IMR-90 (cell line): ENCODE data around the gene SLC25A25. TPM values are rescaled to one million over a fixed set of nuclear protein-coding genes. Genes with fewer than 3 reads are reported as not detected.

Source experiments
- ATAC-seq: fragments of 200-7000 bp; cut with Tn5 transposase; 2 replicates; pipeline ENCODE4 v1.9.1; 2020; ENCODE audit warnings: low read depth, mild to moderate bottlenecking, moderate library complexity
- BruUV-seq: library from RNA; stranded (reverse); fragments of 400-500 nt; replicated peaks from 2 replicates; lab custom pipeline; 2021; lab: Mats Ljungman, UMichigan
- CTCF ChIA-PET: fragments of 300-600 bp; formaldehyde crosslinking; extraction: SDS; loops from one replicate; lab custom pipeline; 2021; ENCODE audit warnings: antibody characterized with exemption; lab: Yijun Ruan, JAX
- POLR2A ChIA-PET: fragments of 300-600 bp; sonication (Branson Sonifier 250); formaldehyde crosslinking; loops from one replicate; lab custom pipeline; 2022; ENCODE audit warnings: antibody characterized with exemption; ENCODE audit not compliant: unreplicated experiment; lab: Charles Lee
- DNase-seq: peaks from one replicate; pipeline ENCODE4 v3.0.0; 2013
- H2AFZ ChIP-seq: replicated peaks from 2 replicates; pipeline ENCODE3; 2013; ENCODE audit warnings: low read length, mild to moderate bottlenecking; ENCODE audit not compliant: poor library complexity
- H2AK5ac ChIP-seq: 2 replicates; pipeline ENCODE4 v1.6.1; 2013; ENCODE audit warnings: low read depth, low read length, inconsistent platforms
- H2AK9ac ChIP-seq: replicated peaks from 2 replicates; pipeline ENCODE3; 2013; ENCODE audit warnings: mild to moderate bottlenecking, low read depth, low read length, moderate library complexity; ENCODE audit not compliant: poor library complexity
- H2BK120ac ChIP-seq: 2 replicates; pipeline ENCODE4 v1.6.1; 2013; ENCODE audit warnings: low read depth, low read length, inconsistent platforms
- H2BK15ac ChIP-seq: 3 replicates; pipeline ENCODE4 v1.6.1; 2013; ENCODE audit warnings: low read depth, low read length, inconsistent platforms
- H2BK20ac ChIP-seq: 2 replicates; pipeline ENCODE4 v1.6.1; 2013; ENCODE audit warnings: low read depth, mild to moderate bottlenecking, inconsistent platforms, low read length, moderate library complexity
- H2BK5ac ChIP-seq: 2 replicates; pipeline ENCODE4 v1.6.1; 2013; ENCODE audit warnings: mild to moderate bottlenecking, low read depth, low read length, inconsistent platforms; ENCODE audit not compliant: poor library complexity, severe bottlenecking
- H3K14ac ChIP-seq: replicated peaks from 2 replicates; pipeline ENCODE4 v1.6.1; 2013; ENCODE audit warnings: low read depth, low read length, inconsistent platforms
- H3K18ac ChIP-seq: 2 replicates; pipeline ENCODE4 v1.6.1; 2013; ENCODE audit warnings: low read depth, low read length, control low read depth
- H3K23ac ChIP-seq: 2 replicates; pipeline ENCODE4 v1.6.1; 2013; ENCODE audit warnings: low read depth, low read length, inconsistent platforms
- H3K27ac ChIP-seq: 2 replicates; pipeline ENCODE4 v1.5.1; 2013; ENCODE audit warnings: mild to moderate bottlenecking, control low read depth, low read length; ENCODE audit not compliant: insufficient read depth
- H3K27me3 ChIP-seq: 2 replicates; pipeline ENCODE4 v1.6.1; 2013; ENCODE audit warnings: low read length; ENCODE audit not compliant: control insufficient read depth, insufficient read depth
- H3K36me3 ChIP-seq: 2 replicates; pipeline ENCODE4 v1.6.1; 2013; ENCODE audit warnings: low read length, mixed read lengths; ENCODE audit not compliant: control insufficient read depth, insufficient read depth
- H3K4ac ChIP-seq: 2 replicates; pipeline ENCODE4 v1.6.1; 2013; ENCODE audit warnings: low read depth, low read length, inconsistent platforms
- H3K4me1 ChIP-seq: 2 replicates; pipeline ENCODE4 v1.6.1; 2013; ENCODE audit warnings: low read length, mixed read lengths; ENCODE audit not compliant: control insufficient read depth, insufficient read depth
- H3K4me2 ChIP-seq: 2 replicates; pipeline ENCODE4 v1.6.1; 2013; ENCODE audit warnings: low read depth, mild to moderate bottlenecking, control low read depth, low read length, moderate library complexity
- H3K4me3 ChIP-seq: 2 replicates; pipeline ENCODE4 v1.5.1; 2013; ENCODE audit warnings: low read depth, mild to moderate bottlenecking, control low read depth, low read length, moderate library complexity; ENCODE audit not compliant: insufficient read depth
- H3K56ac ChIP-seq: 2 replicates; pipeline ENCODE4 v1.6.1; 2013; ENCODE audit warnings: low read length, inconsistent platforms; ENCODE audit not compliant: insufficient read depth; ENCODE audit errors: extremely low read depth
- H3K79me1 ChIP-seq, 2 experiments: 2 replicates each; pipeline ENCODE4 v1.6.1; 2013; ENCODE audit warnings: low read length in 2 of 2, inconsistent platforms in 1 of 2, low read depth in 1 of 2
- H3K9ac ChIP-seq: 2 replicates; pipeline ENCODE4 v1.6.1; 2013; ENCODE audit warnings: low read depth, low read length, control low read depth
- H3K9me1 ChIP-seq: 2 replicates; pipeline ENCODE4 v1.6.1; 2013; ENCODE audit warnings: low read length, inconsistent platforms; ENCODE audit not compliant: insufficient read depth
- H3K9me3 ChIP-seq: 2 replicates; pipeline ENCODE4 v1.6.1; 2013; ENCODE audit warnings: low read length; ENCODE audit not compliant: control insufficient read depth, insufficient read depth
- H4K20me1 ChIP-seq: 2 replicates; pipeline ENCODE4 v1.6.1; 2013; ENCODE audit warnings: low read length, inconsistent platforms; ENCODE audit not compliant: insufficient read depth
- H4K5ac ChIP-seq: 2 replicates; pipeline ENCODE4 v1.6.1; 2013; ENCODE audit warnings: mild to moderate bottlenecking, low read depth, low read length, control low read depth
- H4K8ac ChIP-seq, 2 experiments: 2 replicates each; pipeline ENCODE4 v1.6.1; 2013; ENCODE audit warnings: low read depth in 2 of 2, low read length in 2 of 2, control low read depth in 1 of 2, inconsistent platforms in 1 of 2
- H4K91ac ChIP-seq: 2 replicates; pipeline ENCODE4 v1.6.1; 2013; ENCODE audit warnings: low read depth, low read length, inconsistent platforms; ENCODE audit not compliant: insufficient read depth
- CTCF ChIP-seq: conservative IDR thresholded peaks from 2 replicates; pipeline ENCODE4 v1.5.1; 2012; ENCODE audit warnings: mild to moderate bottlenecking, low read depth, low read length, improper control_type of control experiment
- ELK1 ChIP-seq: fragments of 150-350 bp; IDR thresholded peaks from 2 replicates; pipeline ENCODE4 v1.6.1; 2016; ENCODE audit warnings: low read depth, mild to moderate bottlenecking, low read length, moderate library complexity, borderline replicate concordance
- MAFK ChIP-seq: IDR thresholded peaks from 2 replicates; pipeline ENCODE4 v1.6.1; 2012; ENCODE audit warnings: low read depth, low read length, improper control_type of control experiment
- MXI1 ChIP-seq: IDR thresholded peaks from 2 replicates; pipeline ENCODE4 v1.6.1; 2012; ENCODE audit warnings: low read depth, mild to moderate bottlenecking, low read length, moderate library complexity, borderline replicate concordance
- NFE2L2 ChIP-seq: fragments of 150-350 bp; IDR thresholded peaks from 2 replicates; pipeline ENCODE4 v1.6.1; 2016; ENCODE audit warnings: low read depth, mild to moderate bottlenecking, low read length
- RFX5 ChIP-seq: IDR thresholded peaks from 2 replicates; pipeline ENCODE4 v1.8.0; 2012; ENCODE audit warnings: low read depth, mild to moderate bottlenecking, low read length, moderate library complexity
- SMC3 ChIP-seq: fragments of 150-350 bp; IDR thresholded peaks from 2 replicates; pipeline ENCODE4 v1.6.1; 2016; ENCODE audit warnings: low read depth, mild to moderate bottlenecking, antibody characterized with exemption, low read length, moderate library complexity
- USF2 ChIP-seq: fragments of 150-350 bp; IDR thresholded peaks from 2 replicates; pipeline ENCODE4 v1.6.1; 2017; ENCODE audit warnings: mild to moderate bottlenecking, antibody characterized with exemption, low read length, low read depth
- WGBS, 2 experiments: methylation state at CpG; one replicate each; pipeline versions ENCODE4 v1.1.5 to v1.1.7; 2013; ENCODE audit warnings: missing lambda C conversion rate in 2 of 2; ENCODE audit not compliant: insufficient read length in 1 of 2; ENCODE audit errors: extremely low coverage in 2 of 2; 5-methylcytosine and 5-hydroxymethylcytosine counted together
- dilution Hi-C: fragments of 300-500 bp; cut with HindIII; formaldehyde crosslinking; loops from one replicate; pipeline ENCODE4 v1.14.3; 2018; ENCODE audit warnings: low sequenced_read_pairs; ENCODE audit not compliant: unreplicated experiment
- in situ Hi-C: fragments of 300-500 bp; cut with MboI; formaldehyde crosslinking; loops from 3 replicates; pipeline ENCODE4 v1.14.3; 2019; ENCODE audit warnings: low sequenced_read_pairs, inconsistent platforms, mixed read lengths
- intact Hi-C: fragments of 100-400 bp; cut with micrococcal nuclease; formaldehyde crosslinking; loops from 2 replicates; pipeline ENCODE4 v1.10.0; 2022
- polyA plus RNA-seq, 3 experiments: library from polyadenylated mRNA; depleted of rRNA; stranded (reverse); fragments of >200 nt; gene quantifications; 2 replicates each; pipeline ENCODE4 v1.2.3, GENCODE V29; 2012; ENCODE audit warnings: low replicate concordance in 1 of 3
- total RNA-seq: library from RNA; depleted of rRNA; stranded (reverse); fragments of >200 nt; gene quantifications from 2 replicates; pipeline ENCODE4 v1.2.3, GENCODE V29; 2012

Gene SLC25A25
- total and polyA plus RNA-seq, 2 of the 4 experiments (the other 2 are of a cell fraction): 14.0 to 17.9 TPM

- DNase-seq: peak; percentile 71
- no peak overlapping the region for H3K9ac ChIP-seq
Measured at GRCh38 chr9:128084746-128085145, 16.7 kb downstream of the SLC25A25 start.

More at GRCh38 chr9:128084746-128085145, 16.7 kb downstream of the SLC25A25 start:
- Histone ChIP-seq H3K36me3 (no peaks in the 10 kb centered on the region), H3K4me2 (no peak overlapping the region), H4K8ac (no peak overlapping the region), H2AK9ac (no peak overlapping the region), H2AK5ac (no peak overlapping the region), H3K14ac (no peak overlapping the region), H3K4me1 (peaks cover 19% of the 10 kb centered on the region), H4K5ac (no peak overlapping the region), H3K56ac (no peak overlapping the region), H3K23ac (no peak overlapping the region), H2AFZ (no peak overlapping the region), H2BK15ac (no peak overlapping the region), H4K20me1 (peaks cover 7% of the 10 kb centered on the region; the same call in 1 of the 2 replicates), H3K18ac (no peak overlapping the region), H3K27ac (no peak overlapping the region), H3K4me3 (no peak overlapping the region), H3K27me3 (no peaks in the 10 kb centered on the region), H2BK120ac (no peak overlapping the region), H2BK20ac (no peak overlapping the region), H2BK5ac (no peak overlapping the region), H3K9me1 (peaks cover 5% of the 10 kb centered on the region), H3K79me1 (peaks cover 16 to 70% of the 10 kb centered on the region in 2 experiments), H4K91ac (no peak overlapping the region), H3K4ac (no peak overlapping the region), H3K9me3 (no peaks in the 10 kb centered on the region)
- in situ Hi-C loops (no loop called here), dilution Hi-C loops (no loop called here), intact Hi-C loops (loop anchor here (1.0 to 5.0 kb wide), 2 partner anchors 117 to 141 kb away; no protein-coding TSS in a partner anchor)
- no CpG with 5 or more reads among the region's 4 CpGs for WGBS, 2 experiments
- ChIA-PET POLR2A (no interaction called here), CTCF (interaction anchor here (0.6 kb wide), 1 partner anchor 141 kb away, joined by 3 read pairs; no protein-coding TSS in a partner anchor)
- BruUV-seq: no TSS peak
- ATAC-seq: no peak
- no peak for TF ChIP-seq MXI1
- no peak for TF ChIP-seq ELK1
- TF ChIP-seq RFX5: no peak
- TF ChIP-seq SMC3: no peak
- no peak for TF ChIP-seq MAFK
- no peak for TF ChIP-seq USF2
- TF ChIP-seq NFE2L2: no peak
- no peak for TF ChIP-seq CTCF
